Right cardiac atrium (tissue), 5 donors: ENCODE measurements around the gene ZDHHC13. TPM values are rescaled to one million over a fixed set of nuclear protein-coding genes. Genes with fewer than 3 reads are reported as not detected.

Source experiments
- polyA plus RNA-seq: library from polyadenylated mRNA; stranded (reverse); fragments of 200-250 nt; gene quantifications from one replicate; pipeline ENCODE4 v1.2.3, GENCODE V29; 2013
- total RNA-seq, 4 donors: library from RNA; stranded (reverse); fragmentation: NEBNext Ultra II Directional; extraction: Animal tissue kit (Norgen Biotek cat#: 25700); gene quantifications; one replicate each; pipeline ENCODE4 v1.2.1, GENCODE V29; 2021
- donor health status: healthy with polysubstance abuse.
- donor health status: DM: no; HTN: yes; CAD: no.
- donor health status: DM: no; HTN: no; CAD: no.
- donor health status: DM: no; HTN: yes; CAD: no; lungs with severe emphysema.
- donor health status: DM: yes; HTN: yes; CAD: no.

Gene ZDHHC13
- total and polyA plus RNA-seq, 5 donors, result 10.7 to 15.5 (median 11.4) TPM

Other genes starting within 250 kb of the ZDHHC13 start
- not detected for gene MRGPRX1, start 177.8 kb upstream of the ZDHHC13 start, total RNA-seq
- gene MRGPRX1, start 177.8 kb upstream of the ZDHHC13 start, polyA plus RNA-seq, result not detected
- not detected for gene MRGPRX2, start 56.5 kb upstream of the ZDHHC13 start, total RNA-seq
- not detected for gene MRGPRX2, start 56.5 kb upstream of the ZDHHC13 start, polyA plus RNA-seq
- 1,000 to 10,000 TPM; 1,004 to 2,037 (median 1,403) TPM for gene CSRP3, start 84.8 kb downstream of the ZDHHC13 start, total RNA-seq
- gene CSRP3, start 84.8 kb downstream of the ZDHHC13 start, polyA plus RNA-seq, result 2,317 TPM
- gene E2F8, start 123.8 kb downstream of the ZDHHC13 start, total RNA-seq, result 1 to 10 TPM; 4.8 to 7.9 (median 5.7) TPM
- gene E2F8, start 123.8 kb downstream of the ZDHHC13 start, polyA plus RNA-seq, result 2.9 TPM